CD14-positive monocyte (primary cell): ENCODE data around the gene FAM20C. TPM values are rescaled to one million over a fixed set of nuclear protein-coding genes. Genes with fewer than 3 reads are reported as not detected.

ENCODE experiments used
- DNase-seq, 3 donors: peaks; one replicate each; pipeline ENCODE4 v3.0.0-alpha.2; 2011 to 2022
- H2AFZ ChIP-seq: 2 replicates; pipeline ENCODE4 v1.6.0; 2012; ENCODE audit warnings: mild to moderate bottlenecking, low read depth, low read length, inconsistent platforms; ENCODE audit not compliant: insufficient read depth, poor library complexity, severe bottlenecking
- H3K27ac ChIP-seq, 2 donors: 1 replicate in 1 of 2; 2 replicates in 1 of 2; pipeline ENCODE4 v1.5.1; 2012 to 2013; ENCODE audit warnings: low read length in 2 of 2, control low read depth in 1 of 2, inconsistent platforms in 1 of 2, low read depth in 1 of 2, mild to moderate bottlenecking in 1 of 2
- H3K27me3 ChIP-seq, 2 donors: one replicate each; pipeline versions ENCODE4 v1.6.0 to v1.6.1; 2011 to 2013; ENCODE audit warnings: low read length in 2 of 2; ENCODE audit not compliant: control insufficient read depth in 2 of 2, insufficient read depth in 2 of 2
- H3K36me3 ChIP-seq, 2 donors: replicated peaks in 1 of 2; 1 replicate in 1 of 2; 2 replicates in 1 of 2; pipeline versions ENCODE4 v1.5.1 to v1.6.1; 2012 to 2013; ENCODE audit warnings: low read length in 2 of 2, control low read depth in 1 of 2, inconsistent platforms in 1 of 2, mild to moderate bottlenecking in 1 of 2; ENCODE audit not compliant: insufficient read depth in 2 of 2, control insufficient read depth in 1 of 2
- H3K4me1 ChIP-seq, 2 donors: 1 replicate in 1 of 2; 2 replicates in 1 of 2; pipeline versions ENCODE4 v1.5.1 to v1.6.1; 2012 to 2013; ENCODE audit warnings: low read length in 2 of 2, control low read depth in 1 of 2, inconsistent platforms in 1 of 2, mild to moderate bottlenecking in 1 of 2, moderate library complexity in 1 of 2; ENCODE audit not compliant: insufficient read depth in 2 of 2, control insufficient read depth in 1 of 2
- H3K4me2 ChIP-seq: replicated peaks from 2 replicates; pipeline ENCODE3; 2012; ENCODE audit warnings: low read length, moderate library complexity, mild to moderate bottlenecking; ENCODE audit not compliant: poor library complexity, severe bottlenecking; ENCODE audit errors: extremely low read depth
- H3K4me3 ChIP-seq, 3 experiments: fragments of 200-600 bp in 1 of 3; sonication (generic) in 1 of 3; replicated peaks in 1 of 3; 1 replicate in 2 of 3; 2 replicates in 1 of 3; pipeline ENCODE4 v1.5.1; 2011 to 2013; ENCODE audit warnings: low read length in 3 of 3, mild to moderate bottlenecking in 3 of 3, control low read depth in 2 of 3, low read depth in 2 of 3, inconsistent platforms in 1 of 3, moderate library complexity in 1 of 3
- H3K79me2 ChIP-seq: 2 replicates; pipeline ENCODE4 v1.6.0; 2012; ENCODE audit warnings: mild to moderate bottlenecking, control low read depth, inconsistent platforms, low read length, moderate library complexity; ENCODE audit not compliant: insufficient read depth
- H3K9ac ChIP-seq: 2 replicates; pipeline ENCODE4 v1.6.0; 2017; ENCODE audit warnings: low read length, mild to moderate bottlenecking; ENCODE audit not compliant: insufficient read depth, poor library complexity, severe bottlenecking
- H3K9me3 ChIP-seq, 2 donors: replicated peaks in 1 of 2; 1 replicate in 1 of 2; 2 replicates in 1 of 2; pipeline versions ENCODE4 v1.5.1 to v1.6.1; 2012 to 2013; ENCODE audit warnings: low read length in 2 of 2, control low read depth in 1 of 2; ENCODE audit not compliant: control insufficient read depth in 1 of 2, insufficient read depth in 1 of 2
- H4K20me1 ChIP-seq: 2 replicates; pipeline ENCODE4 v1.6.0; 2012; ENCODE audit warnings: mild to moderate bottlenecking, low read length, control low read depth, moderate library complexity; ENCODE audit not compliant: insufficient read depth
- H3K27ac Mint-ChIP-seq, 7 donors: one replicate each; pipeline ENCODE4 v1.8.0; 2020; ENCODE audit warnings: mild to moderate bottlenecking in 7 of 7, mixed read lengths in 7 of 7, moderate library complexity in 6 of 7, inconsistent platforms in 2 of 7
- H3K27me3 Mint-ChIP-seq, 3 donors: one replicate each; pipeline ENCODE4 v1.8.0; 2021 to 2022; ENCODE audit warnings: low read depth in 3 of 3, mild to moderate bottlenecking in 3 of 3, mixed read lengths in 3 of 3, moderate library complexity in 3 of 3, inconsistent platforms in 1 of 3
- H3K36me3 Mint-ChIP-seq, 2 donors: one replicate each; pipeline ENCODE4 v1.8.0; 2020; ENCODE audit warnings: mixed read lengths in 2 of 2, inconsistent platforms in 1 of 2, mild to moderate bottlenecking in 1 of 2
- H3K4me1 Mint-ChIP-seq: one replicate; pipeline ENCODE4 v1.8.0; 2020; ENCODE audit warnings: mild to moderate bottlenecking, mixed read lengths
- H3K4me3 Mint-ChIP-seq, 2 donors: one replicate each; pipeline ENCODE4 v1.8.0; 2020; ENCODE audit warnings: mild to moderate bottlenecking in 2 of 2, mixed read lengths in 2 of 2, moderate library complexity in 1 of 2
- H3K9me3 Mint-ChIP-seq, 7 donors: one replicate each; pipeline ENCODE4 v1.8.0; 2020 to 2022; ENCODE audit warnings: mixed read lengths in 7 of 7, mild to moderate bottlenecking in 6 of 7, moderate library complexity in 6 of 7, inconsistent platforms in 2 of 7
- WGBS: methylation state at CpG from one replicate; pipeline ENCODE4 v1.1.5; 2013; ENCODE audit warnings: missing lambda C conversion rate; ENCODE audit not compliant: insufficient coverage; 5-methylcytosine and 5-hydroxymethylcytosine counted together
- intact Hi-C, 2 donors: fragments of 100-400 bp; cut with micrococcal nuclease; formaldehyde crosslinking; loops; one replicate each; pipeline versions ENCODE4 v1.15.0 to v1.15.1; 2023
- polyA plus RNA-seq, 3 donors: library from polyadenylated mRNA; depleted of rRNA in 1 of 3; unstranded in 2 of 3; stranded (reverse) in 1 of 3; fragments of 300-500 nt in 2 of 3; fragments of >200 nt in 1 of 3; fragmentation: Illumina TruSeq in 2 of 3; gene quantifications; 1 replicate in 2 of 3; 2 replicates in 1 of 3; pipeline ENCODE4 v1.2.3, GENCODE V29; 2012 to 2021
- TF ChIP-seq, protein P1 (sequence below): fragments of 200-600 bp; IDR thresholded peaks from one replicate; pipeline ENCODE4 v1.8.0; 2022; ENCODE audit warnings: antibody characterized with exemption, mild to moderate bottlenecking

The FAM20C gene
- polyA plus RNA-seq, 3 donors, result 1.2 to 32.2 (median 1.5) TPM

DNA sequence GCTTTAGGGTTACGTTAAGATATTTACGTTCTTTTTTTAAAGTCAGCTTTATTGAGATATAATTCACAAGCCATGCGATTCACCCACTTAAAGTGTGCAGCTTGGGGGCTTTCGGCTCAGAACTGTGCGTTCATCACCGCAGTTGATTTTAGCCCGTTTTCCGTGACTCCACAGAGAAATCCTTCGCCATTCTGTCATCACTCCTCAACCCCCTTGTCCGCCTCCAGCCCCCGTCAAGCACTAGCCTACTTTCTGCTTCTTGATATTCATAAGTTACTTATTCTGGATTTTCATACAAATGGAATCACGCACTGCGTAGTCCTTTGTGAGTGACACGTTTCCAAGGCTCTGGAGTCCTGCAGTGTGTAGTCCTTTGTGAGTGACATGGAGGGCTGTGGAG lies 20.4 kb downstream of the FAM20C start:
- intact Hi-C loops, result no loop called here
- 98% methylated on average over 14 of the region's 14 CpGs for WGBS
- Histone ChIP-seq H3K9me3 (no peaks in the 10 kb centered on the region), H3K79me2 (peaks cover 10% of the 10 kb centered on the region), H3K4me2 (no peak overlapping the region), H3K9ac (no peak overlapping the region), H3K27ac (no peak overlapping the region), H3K36me3 (peaks cover 19 to 79% of the 10 kb centered on the region in 2 donors), H3K4me3 (no peak overlapping the region), H3K4me1 (peaks cover 6 to 18% of the 10 kb centered on the region in 2 donors), H2AFZ (no peak overlapping the region), H4K20me1 (peaks cover 86% of the 10 kb centered on the region), H3K27me3 (no peaks in the 10 kb centered on the region)
- Mint-ChIP-seq H3K36me3 (peaks cover 56 to 75% of the 10 kb centered on the region in 2 donors), H3K4me1 (peaks cover 23% of the 10 kb centered on the region), H3K9me3 (peaks cover 0 to 8% (median 2%) of the 10 kb centered on the region in 7 donors), H3K4me3 (no peak overlapping the region), H3K27me3 (peaks cover 0 to 2% (median 0%) of the 10 kb centered on the region in 3 donors), H3K27ac (peak overlapping the region in 1 of 7 donors; percentile 10)
- no peak for DNase-seq
- TF ChIP-seq, protein P1, sequence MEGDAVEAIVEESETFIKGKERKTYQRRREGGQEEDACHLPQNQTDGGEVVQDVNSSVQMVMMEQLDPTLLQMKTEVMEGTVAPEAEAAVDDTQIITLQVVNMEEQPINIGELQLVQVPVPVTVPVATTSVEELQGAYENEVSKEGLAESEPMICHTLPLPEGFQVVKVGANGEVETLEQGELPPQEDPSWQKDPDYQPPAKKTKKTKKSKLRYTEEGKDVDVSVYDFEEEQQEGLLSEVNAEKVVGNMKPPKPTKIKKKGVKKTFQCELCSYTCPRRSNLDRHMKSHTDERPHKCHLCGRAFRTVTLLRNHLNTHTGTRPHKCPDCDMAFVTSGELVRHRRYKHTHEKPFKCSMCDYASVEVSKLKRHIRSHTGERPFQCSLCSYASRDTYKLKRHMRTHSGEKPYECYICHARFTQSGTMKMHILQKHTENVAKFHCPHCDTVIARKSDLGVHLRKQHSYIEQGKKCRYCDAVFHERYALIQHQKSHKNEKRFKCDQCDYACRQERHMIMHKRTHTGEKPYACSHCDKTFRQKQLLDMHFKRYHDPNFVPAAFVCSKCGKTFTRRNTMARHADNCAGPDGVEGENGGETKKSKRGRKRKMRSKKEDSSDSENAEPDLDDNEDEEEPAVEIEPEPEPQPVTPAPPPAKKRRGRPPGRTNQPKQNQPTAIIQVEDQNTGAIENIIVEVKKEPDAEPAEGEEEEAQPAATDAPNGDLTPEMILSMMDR, result no peak

DNA sequence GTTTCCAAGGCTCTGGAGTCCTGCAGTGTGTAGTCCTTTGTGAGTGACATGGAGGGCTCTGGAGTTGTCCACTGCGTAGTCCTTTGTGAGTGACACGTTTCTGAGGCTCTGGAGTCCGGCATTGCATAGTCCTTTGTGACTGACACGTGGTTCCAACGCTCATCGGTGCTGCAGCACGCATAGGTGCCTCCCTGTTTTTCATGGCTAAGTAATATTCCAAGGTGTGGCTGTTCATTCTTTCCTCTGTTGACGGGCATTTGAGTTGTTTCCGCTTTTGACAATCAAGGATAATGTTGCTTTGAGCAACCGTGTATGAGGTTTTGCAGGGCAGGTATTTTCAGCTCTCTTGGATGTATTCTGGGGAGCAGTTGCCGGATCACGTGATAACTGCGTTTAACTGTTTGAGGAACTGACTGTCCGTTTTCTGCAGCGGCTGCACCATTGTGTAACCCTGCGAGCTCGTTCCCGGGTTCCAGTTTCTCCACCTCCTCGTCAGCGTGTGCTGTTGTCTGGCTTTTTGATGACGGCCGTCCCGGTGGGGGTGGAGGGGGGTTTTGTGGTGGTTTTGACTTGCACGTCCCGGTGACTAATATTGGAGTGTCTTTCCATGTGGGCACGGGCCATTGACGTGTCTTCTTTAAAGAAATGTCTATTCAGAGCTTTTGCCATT lies 21.1 kb downstream of the FAM20C start:
- peak overlapping the region in 1 of 2 donors; percentile 12 for H3K27ac ChIP-seq
- intact Hi-C loops, result no loop called here
- peaks cover 0 to 2% (median 0%) of the 10 kb centered on the region in 3 donors for H3K27me3 Mint-ChIP-seq
- H3K36me3 ChIP-seq, result peaks cover 24 to 79% of the 10 kb centered on the region in 2 donors
- TF ChIP-seq, protein P1, result no peak
- no peak overlapping the region for H3K4me2 ChIP-seq
- H2AFZ ChIP-seq, result no peak overlapping the region
- peaks cover 53 to 70% of the 10 kb centered on the region in 2 donors for H3K36me3 Mint-ChIP-seq
- H3K27ac Mint-ChIP-seq, result peak overlapping the region in 4 of 7 donors; percentile 20 to 77 (median 44)
- H3K27me3 ChIP-seq, result no peaks in the 10 kb centered on the region
- peak; percentile 28 to 81 (median 62) for DNase-seq
- H4K20me1 ChIP-seq, result peaks cover 82% of the 10 kb centered on the region
- H3K9me3 Mint-ChIP-seq, result peaks cover 0 to 8% (median 2%) of the 10 kb centered on the region in 7 donors
- H3K79me2 ChIP-seq, result peaks cover 10% of the 10 kb centered on the region
- 87% methylated on average over 17 of the region's 27 CpGs for WGBS
- H3K4me3 Mint-ChIP-seq, result no peak overlapping the region
- peaks cover 23% of the 10 kb centered on the region for H3K4me1 Mint-ChIP-seq
- H3K9ac ChIP-seq, result no peak overlapping the region
- H3K4me1 ChIP-seq, result peaks cover 6 to 18% of the 10 kb centered on the region in 2 donors
- no peak overlapping the region for H3K4me3 ChIP-seq
- no peaks in the 10 kb centered on the region for H3K9me3 ChIP-seq
